CD4-positive, alpha-beta T cell treated with Interleukin-17A for 4 hours (primary cell): Measurements from ENCODE around the gene KDSR.
A peak's percentile ranks its signal among the peaks of the same experiment; 100 is the strongest.

Source experiments
- DNase-seq: peaks from one replicate; pipeline ENCODE4 v3.0.0-alpha.2; 2020; ENCODE audit warnings: mixed read lengths

KDSR gene

DNA sequence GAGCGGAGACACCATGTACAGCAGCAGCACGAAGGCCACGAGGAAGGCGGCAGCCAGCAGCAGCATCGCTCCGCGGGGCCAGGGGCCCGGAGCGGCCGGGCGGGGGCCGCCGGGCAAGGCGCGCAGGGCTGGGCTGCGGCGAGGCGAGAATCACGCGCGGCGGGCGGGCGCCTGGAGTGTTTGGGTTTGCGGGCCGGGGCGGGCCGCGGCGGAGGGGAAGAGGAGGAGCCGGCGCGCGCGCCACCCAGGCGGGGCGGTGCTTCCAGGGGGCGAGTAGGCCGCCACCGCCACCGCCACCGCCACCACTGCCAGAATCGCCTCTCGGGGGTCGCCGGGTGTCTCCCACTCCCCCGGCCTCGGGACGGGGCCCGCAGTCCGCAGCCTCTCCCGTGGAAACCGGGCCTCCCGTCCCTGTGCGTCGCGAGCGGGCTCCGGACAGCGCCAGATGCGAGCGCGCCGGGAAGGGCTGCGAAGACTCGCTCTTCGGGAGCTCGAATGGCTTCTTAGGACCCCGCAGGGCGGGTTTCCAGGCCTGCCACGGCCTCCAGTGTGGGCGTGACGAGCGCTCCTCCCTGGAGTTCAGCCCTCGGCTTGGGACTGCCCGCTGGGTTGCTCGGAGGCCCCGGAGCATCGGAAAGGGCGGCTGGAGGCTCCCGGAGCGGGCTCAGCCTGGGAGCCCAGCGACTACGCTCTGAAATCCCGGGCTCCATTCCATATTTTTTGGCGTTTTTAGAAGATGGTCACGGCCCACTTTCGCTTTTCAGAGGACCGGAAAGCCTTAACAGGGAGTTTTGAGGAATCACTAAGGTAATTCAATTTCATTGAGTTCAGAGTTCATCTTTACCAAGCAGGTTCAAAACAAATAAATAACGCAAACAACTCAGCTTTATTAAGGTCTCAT, at the start of gene KDSR:
TSS of gene KDSR (minus strand) at position 154 of the 901 bp plus-strand sequence. CDS start at position 66, 88 bp downstream.
- peak; percentile 88 for DNase-seq

GRCh38 chr18:63412953-63413352, 45.9 kb upstream of the KDSR start:
- DNase-seq: no peak

DNA sequence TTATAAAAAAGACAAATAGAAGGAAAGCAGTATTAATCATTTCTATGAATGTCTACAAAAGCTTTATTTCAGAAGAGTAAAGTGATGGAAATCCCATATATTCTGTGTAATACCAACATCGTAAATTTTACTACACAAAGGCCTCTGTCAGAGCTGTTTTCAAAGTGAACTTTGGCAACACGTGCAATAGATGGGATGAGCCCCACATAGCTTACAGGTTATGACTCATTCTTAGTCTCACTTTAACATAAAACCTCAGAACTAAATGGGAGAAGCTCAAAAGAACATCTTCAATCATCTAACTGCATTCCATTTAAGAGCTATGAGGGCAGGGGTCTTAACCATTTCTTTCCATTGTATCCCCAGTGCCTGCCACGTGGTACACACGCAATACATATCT, 43.8 kb upstream of the KDSR start:
- DNase-seq: no peak

GRCh38 chr18:63409301-63409700, 42.3 kb upstream of the KDSR start:
- no peak for DNase-seq

DNA sequence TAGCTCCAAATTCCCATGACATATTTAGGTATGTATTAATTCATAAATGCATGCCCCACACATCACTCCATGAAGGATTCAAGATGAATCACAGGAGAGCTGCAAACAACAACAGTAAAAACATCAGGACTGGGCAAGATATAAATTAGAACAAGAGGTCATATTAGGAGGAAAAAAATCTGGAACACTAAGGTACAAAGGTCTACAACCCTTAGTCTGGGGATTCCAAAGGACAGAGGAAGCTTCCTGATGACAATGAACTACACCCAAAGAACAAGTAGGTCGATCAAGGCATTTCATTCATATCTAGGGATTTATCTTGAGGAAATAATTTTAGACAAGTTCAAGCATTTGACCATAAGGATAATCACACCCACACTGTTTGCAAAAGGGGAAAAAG, 40.7 kb upstream of the KDSR start:
- DNase-seq: no peak

DNA sequence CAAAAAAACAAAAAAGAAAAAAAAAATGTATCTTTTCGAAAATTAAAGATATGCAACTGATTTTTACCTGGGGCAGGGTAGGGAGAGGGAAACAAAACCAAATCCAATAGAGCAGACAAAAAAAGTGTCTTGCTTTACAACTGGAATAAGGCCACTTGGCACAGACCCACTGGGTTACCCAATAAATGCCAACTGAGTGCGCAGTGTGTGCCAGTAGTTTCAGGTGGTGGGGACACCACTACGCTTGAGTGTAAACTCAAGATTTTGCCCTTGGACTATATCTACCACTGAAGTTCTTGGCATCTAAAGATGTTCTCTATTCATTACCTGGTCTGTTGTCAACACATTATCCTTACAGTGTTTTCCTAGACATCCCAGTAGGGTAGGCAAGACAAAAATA, 39.0 kb upstream of the KDSR start:
- DNase-seq: no peak

DNA sequence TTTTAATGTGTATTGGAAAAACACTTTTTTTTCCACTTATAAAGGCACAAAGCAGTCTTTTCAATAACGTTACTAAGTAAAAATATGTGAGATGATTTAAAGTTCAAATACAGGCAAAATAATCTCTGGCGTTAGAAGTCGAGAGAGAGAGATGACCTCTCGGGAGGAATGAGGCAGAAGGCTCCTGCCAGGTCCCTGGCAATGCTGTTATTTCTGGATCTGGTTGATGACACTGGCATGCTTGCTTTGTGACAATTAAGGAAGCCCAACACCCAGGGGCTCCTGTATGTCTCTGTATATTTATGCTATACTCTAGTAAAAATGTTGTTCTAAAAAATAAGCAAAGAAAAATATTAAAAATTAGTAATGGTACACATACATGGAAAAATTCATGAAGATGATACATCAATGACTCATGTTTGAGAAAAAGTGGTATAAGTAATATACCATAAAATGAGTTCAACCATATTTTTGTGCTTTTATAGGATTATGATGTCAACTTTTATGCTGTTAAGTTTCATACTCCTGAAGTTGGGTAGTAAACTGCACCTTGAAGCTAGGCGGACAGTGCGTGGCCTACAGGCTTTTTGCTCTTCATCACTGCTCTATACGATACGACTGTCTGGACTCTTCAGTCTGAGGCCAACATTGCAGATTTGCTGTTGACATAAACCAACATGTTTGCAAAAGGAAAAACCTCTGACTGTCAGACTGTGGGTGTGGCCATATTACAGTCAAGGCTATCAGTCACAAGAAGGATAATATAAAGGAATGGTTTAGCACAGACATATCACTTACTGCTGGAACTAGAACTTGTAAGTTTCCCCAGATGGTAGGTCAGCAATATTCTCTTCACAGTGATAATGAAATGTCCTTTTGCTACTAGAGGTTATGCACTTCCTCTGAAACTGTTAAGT, 35.5 kb upstream of the KDSR start:
- DNase-seq: no peak

- DNase-seq: no peak
These were observed 32.3 kb upstream of the KDSR start for GRCh38 chr18:63399300-63399699.

DNA sequence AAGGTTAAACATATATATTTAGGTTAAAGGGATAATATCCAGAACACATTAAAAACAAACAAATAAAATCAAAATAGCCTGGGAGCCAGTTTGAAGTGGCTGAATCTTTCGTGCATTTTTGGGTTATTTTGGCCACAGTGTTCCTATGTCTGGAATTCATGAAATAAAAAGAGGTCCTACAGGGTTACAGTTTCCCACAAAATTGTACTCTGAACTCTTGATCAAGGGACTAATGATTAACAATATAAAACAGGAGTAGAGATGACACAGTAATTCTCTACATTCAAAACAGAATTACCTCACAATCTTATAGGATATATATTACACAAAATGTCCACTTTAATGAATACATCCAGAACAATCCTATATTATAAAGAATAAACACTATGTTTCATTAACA, 30.3 kb upstream of the KDSR start:
- no peak for DNase-seq

GRCh38 chr18:63395503-63395902, 28.5 kb upstream of the KDSR start:
- DNase-seq: no peak

DNA sequence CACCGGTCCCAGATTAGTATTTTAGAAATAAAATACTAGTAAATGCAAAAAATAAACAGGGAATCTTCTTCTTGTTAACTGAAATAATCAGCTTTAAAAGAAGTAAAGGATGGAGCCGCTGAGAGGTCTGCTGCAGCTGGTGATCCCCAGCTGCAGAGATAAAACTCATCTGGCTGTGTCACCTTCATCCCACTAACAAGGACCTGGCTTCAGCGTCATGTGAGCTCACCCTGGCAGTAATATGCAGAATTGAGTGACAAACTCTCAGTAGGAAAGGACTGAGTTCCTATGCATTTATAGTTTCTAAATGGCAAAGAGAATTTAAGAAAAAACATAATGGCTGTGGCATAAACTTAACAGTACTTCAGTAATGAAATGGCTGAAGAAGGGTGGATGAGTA, 27.9 kb upstream of the KDSR start:
- DNase-seq: no peak

DNA sequence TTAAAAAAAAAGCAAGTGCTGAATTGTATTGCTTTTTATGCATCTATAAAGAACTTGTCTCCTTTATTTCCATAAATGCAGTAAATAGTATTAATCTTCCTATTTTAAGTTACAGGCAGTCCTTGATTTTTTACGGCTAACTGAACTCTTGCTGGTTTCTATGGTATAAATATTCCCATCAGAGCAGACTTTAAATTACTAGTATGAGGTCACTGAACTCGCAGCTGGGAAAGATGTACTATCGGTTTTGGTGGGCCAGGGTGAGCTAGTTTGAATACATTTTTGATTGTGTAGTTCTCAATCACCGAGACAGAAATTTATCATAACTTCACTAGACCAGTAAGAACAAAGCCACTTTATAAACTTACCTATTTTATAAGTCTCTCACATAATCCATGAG, 20.9 kb upstream of the KDSR start:
- DNase-seq: no peak

GRCh38 chr18:63382843-63383242, 15.8 kb upstream of the KDSR start:
- DNase-seq: no peak

DNA sequence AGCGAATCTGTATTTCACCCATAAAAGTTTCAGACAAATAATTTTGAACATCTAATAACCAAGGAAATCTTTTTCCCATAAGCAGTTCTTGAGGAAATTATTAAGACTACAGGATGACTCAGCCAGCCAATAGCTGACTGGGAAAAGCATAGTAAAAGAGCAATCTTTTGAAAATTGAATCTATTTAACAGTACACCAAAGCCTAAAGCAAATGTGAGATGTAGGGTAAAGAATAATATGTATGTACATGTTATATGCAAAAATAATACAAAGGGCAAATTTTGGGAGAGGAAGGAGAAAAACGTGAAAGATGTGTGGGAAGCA, 12.6 kb upstream of the KDSR start:
- no peak for DNase-seq

- no peak for DNase-seq
These were observed 12.1 kb upstream of the KDSR start for GRCh38 chr18:63378919-63379638.

GRCh38 chr18:63377275-63377980, 10.4 kb upstream of the KDSR start:
- DNase-seq: no peak

DNA sequence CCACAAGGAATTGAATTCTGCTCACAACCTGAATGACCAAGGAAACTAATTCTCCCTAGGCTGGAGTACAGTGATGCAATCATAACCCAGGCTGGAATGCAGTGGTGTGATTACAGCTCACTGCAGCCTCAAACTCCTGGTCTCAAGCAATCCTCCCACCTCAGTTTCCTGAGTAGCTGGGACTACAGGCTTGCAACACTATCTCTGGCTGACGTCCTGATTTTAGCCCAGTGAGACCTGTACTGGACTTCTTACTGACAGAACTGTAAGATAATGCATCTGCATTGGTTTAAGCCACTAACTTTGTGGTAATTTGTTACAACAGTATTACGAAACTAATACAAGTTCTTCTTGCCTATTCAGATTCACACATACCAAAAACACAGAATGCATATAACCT, 9.5 kb upstream of the KDSR start:
- DNase-seq: no peak

DNA sequence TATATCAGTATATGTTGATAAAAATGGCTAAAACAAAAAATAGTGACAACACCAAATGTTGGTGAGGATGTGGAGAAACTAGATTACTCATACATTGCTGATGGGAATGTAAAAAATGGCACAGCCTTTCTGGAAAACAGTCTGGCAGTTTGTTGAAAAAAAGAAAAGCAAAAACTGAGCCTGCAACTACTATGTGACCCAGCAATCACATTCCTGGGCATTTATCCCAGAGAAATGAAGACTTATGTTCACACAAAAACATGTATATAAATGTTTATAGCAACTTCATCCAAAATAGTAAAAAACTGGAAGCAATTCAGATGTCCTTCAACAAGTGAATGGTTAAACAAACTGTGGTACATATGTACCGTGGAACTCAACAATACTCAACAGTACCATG, 7.5 kb upstream of the KDSR start:
- no peak for DNase-seq

DNA sequence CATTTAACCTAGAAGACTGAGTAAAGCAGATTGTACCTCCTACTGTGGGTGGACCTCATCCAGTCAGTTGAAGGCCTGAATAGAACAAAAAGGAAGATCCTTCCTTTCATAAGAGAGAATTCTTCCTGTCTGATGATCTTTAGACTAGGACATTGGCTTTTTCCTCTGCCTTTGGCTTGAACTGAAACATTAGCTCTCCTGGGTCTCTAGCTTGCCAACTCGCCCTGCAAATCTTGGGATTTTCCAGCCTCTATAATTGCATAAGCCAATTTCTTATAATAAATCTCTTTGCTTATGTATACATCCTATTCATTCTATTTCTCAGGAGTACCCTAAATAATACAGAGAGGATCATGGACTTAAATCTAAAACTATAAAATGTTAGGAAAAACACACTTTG, 6.2 kb upstream of the KDSR start:
- DNase-seq: no peak

- DNase-seq: no peak
These were observed 1.6 kb upstream of the KDSR start for GRCh38 chr18:63368611-63369010.

DNA sequence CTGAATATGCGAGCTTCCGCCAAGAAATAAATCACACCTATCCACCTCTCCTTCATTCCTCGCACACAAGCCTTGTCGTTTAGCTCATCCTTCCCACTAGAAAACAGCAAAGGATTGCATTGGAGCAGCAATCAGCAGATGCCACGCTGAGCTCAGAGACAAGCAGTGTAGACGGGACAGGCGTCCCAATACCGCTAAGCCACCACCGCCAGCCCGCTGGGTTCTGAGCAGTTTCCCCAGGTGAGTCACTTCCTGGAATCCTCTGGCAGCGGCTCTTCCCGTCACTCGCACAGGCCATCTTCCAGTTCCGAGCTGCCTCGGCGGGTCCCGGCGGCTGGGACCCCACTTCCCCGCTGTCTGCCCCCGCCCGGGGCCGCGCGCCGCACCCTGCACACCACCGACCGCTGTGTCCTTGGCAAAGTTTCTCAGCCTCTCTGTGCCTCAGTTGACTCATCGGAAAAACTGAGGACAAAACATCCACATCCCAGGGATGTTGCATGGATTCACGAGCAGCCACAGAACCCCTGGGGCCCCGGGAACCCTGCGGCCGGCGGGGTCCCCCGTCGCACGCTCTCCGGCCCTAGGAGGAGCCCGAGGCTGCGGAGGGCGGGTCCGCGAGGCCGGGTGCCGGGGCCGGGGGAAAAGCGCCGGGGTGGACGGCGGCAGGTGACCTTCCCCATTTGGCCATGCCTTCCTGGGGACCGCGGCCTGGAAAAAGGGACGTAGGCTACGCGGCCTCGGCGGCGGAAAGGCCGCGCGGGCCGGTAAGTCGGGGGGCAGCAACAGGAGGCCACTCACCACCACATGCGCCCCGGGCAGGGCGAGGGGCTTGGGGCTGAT, 573 bp downstream of the KDSR start:
- DNase-seq: peak; percentile 81

GRCh38 chr18:63365876-63366212, 1.2 kb downstream of the KDSR start:
- DNase-seq: peak; percentile 25
